Measurements from ENCODE around the gene PAQR8.

- TF ChIP-seq CTCF (IDR thresholded peaks at IDR 0.05) (no peak), POLR2A (IDR thresholded peaks at IDR 0.05) (no peak)
These were observed 7.3 kb downstream of the PAQR8 start for GRCh38 chr6:52369234-52369633.

Data from heart left ventricle (tissue), 13 donors.